CD8-positive, alpha-beta memory T cell (primary cell): ENCODE data around the gene RNF187. TPM values are rescaled to one million over a fixed set of nuclear protein-coding genes. Genes with fewer than 3 reads are reported as not detected.

ENCODE experiments used
- CTCF ChIA-PET: fragments of 350-600 bp; sonication (Branson Sonifier 250); formaldehyde crosslinking; loops from one replicate; lab custom pipeline; 2021; ENCODE audit warnings: antibody characterized with exemption; lab: Charles Lee
- POLR2A ChIA-PET: fragments of 350-600 bp; sonication (Branson Sonifier 250); formaldehyde crosslinking; loops from one replicate; lab custom pipeline; 2021; ENCODE audit warnings: antibody characterized with exemption; lab: Charles Lee
- DNase-seq, 5 donors: peaks; one replicate each; pipeline versions ENCODE4 v3.0.0 to v3.0.0-alpha.2; 2020 to 2022; ENCODE audit warnings: mixed read lengths in 1 of 5
- H3K27ac ChIP-seq: one replicate; pipeline ENCODE4 v1.7.0; 2013; ENCODE audit warnings: low read depth, mild to moderate bottlenecking, low read length, moderate library complexity
- H3K27me3 ChIP-seq: 2 replicates; pipeline ENCODE4 v1.7.0; 2013; ENCODE audit warnings: low read length, mild to moderate bottlenecking; ENCODE audit not compliant: insufficient read depth, poor library complexity, severe bottlenecking
- H3K36me3 ChIP-seq: 2 replicates; pipeline ENCODE4 v1.7.0; 2013; ENCODE audit warnings: mild to moderate bottlenecking, low read length, moderate library complexity; ENCODE audit not compliant: insufficient read depth
- H3K4me1 ChIP-seq: 2 replicates; pipeline ENCODE4 v1.7.0; 2013; ENCODE audit warnings: mild to moderate bottlenecking, low read length, moderate library complexity; ENCODE audit not compliant: insufficient read depth
- H3K4me3 ChIP-seq: 2 replicates; pipeline ENCODE4 v1.7.0; 2013; ENCODE audit warnings: mild to moderate bottlenecking, low read length
- H3K9me3 ChIP-seq: 2 replicates; pipeline ENCODE4 v1.7.0; 2013; ENCODE audit warnings: mild to moderate bottlenecking, low read length
- H3K27ac Mint-ChIP-seq, 8 donors: one replicate each; pipeline ENCODE4 v1.8.0; 2020 to 2021; ENCODE audit warnings: mixed read lengths in 8 of 8, mild to moderate bottlenecking in 6 of 8, inconsistent platforms in 3 of 8, moderate library complexity in 3 of 8
- H3K27me3 Mint-ChIP-seq, 2 donors: one replicate each; pipeline ENCODE4 v1.8.0; 2020 to 2021; ENCODE audit warnings: mixed read lengths in 2 of 2, mild to moderate bottlenecking in 1 of 2, moderate library complexity in 1 of 2
- H3K36me3 Mint-ChIP-seq, 3 donors: one replicate each; pipeline ENCODE4 v1.8.0; 2020 to 2021; ENCODE audit warnings: mixed read lengths in 3 of 3, inconsistent platforms in 1 of 3, mild to moderate bottlenecking in 1 of 3
- H3K4me1 Mint-ChIP-seq, 3 donors: one replicate each; pipeline ENCODE4 v1.8.0; 2020 to 2021; ENCODE audit warnings: mixed read lengths in 3 of 3, inconsistent platforms in 1 of 3, mild to moderate bottlenecking in 1 of 3
- H3K4me3 Mint-ChIP-seq, 7 donors: one replicate each; pipeline ENCODE4 v1.8.0; 2020 to 2021; ENCODE audit warnings: mixed read lengths in 7 of 7, mild to moderate bottlenecking in 6 of 7, moderate library complexity in 4 of 7, inconsistent platforms in 2 of 7
- H3K9me3 Mint-ChIP-seq, 5 donors: one replicate each; pipeline ENCODE4 v1.8.0; 2020 to 2022; ENCODE audit warnings: mixed read lengths in 5 of 5, mild to moderate bottlenecking in 3 of 5, moderate library complexity in 2 of 5, inconsistent platforms in 1 of 5
- polyA plus RNA-seq: library from polyadenylated mRNA; unstranded; fragments of 300-500 nt; fragmentation: Illumina TruSeq; gene quantifications from one replicate; pipeline ENCODE4 v1.2.3, GENCODE V29; 2021
- total RNA-seq, 2 experiments: library from RNA; stranded (reverse); gene quantifications; one replicate each; pipeline ENCODE4 v1.2.3, GENCODE V29; 2021

RNF187 gene
- total RNA-seq (100 to 1,000 TPM; 128 to 129 TPM), polyA plus RNA-seq (56.7 TPM)

- Mint-ChIP-seq H3K4me3 (peak within 1 kb of the TSS; percentile 95 to 99 (median 98)), H3K4me1 (peaks cover 33 to 53% (median 34%) of the 10 kb centered on the region in 3 donors), H3K27me3 (peaks cover 0 to 3% of the 10 kb centered on the region in 2 donors), H3K9me3 (no peaks in the 10 kb centered on the region), H3K36me3 (peaks cover 0 to 43% (median 5%) of the 10 kb centered on the region in 3 donors), H3K27ac (peak within 1 kb of the TSS; percentile 100)
- ChIA-PET POLR2A (interaction anchor here (0.8 to 2.6 kb wide), 6 partner anchors 9 to 81 kb away, joined by 3 to 54 read pairs (median 14); partner anchors contain the start of gene TRIM11), CTCF (interaction anchor here (0.7 to 3.2 kb wide), 9 partner anchors 12 to 273 kb away, joined by 3 to 23 read pairs (median 8); a partner anchor contains a TSS)
- peak within 1 kb of the TSS; percentile 99 for H3K4me3 ChIP-seq
- peak within 1 kb of the TSS; percentile 100 for H3K27ac ChIP-seq
- peaks cover 13% of the 10 kb centered on the region for H3K36me3 ChIP-seq
- peaks cover 24% of the 10 kb centered on the region for H3K4me1 ChIP-seq
- DNase-seq = peak in 4 of 5 donors; percentile 70 to 86 (median 75)
- H3K27me3 ChIP-seq = no peaks in the 10 kb centered on the region
- no peaks in the 10 kb centered on the region for H3K9me3 ChIP-seq
These were observed at the start of gene RNF187 for GRCh38 chr1:228487336-228488124. Gene RNF187 (plus strand): TSS chr1:228487382.

- CTCF ChIA-PET = no interaction called here
- H3K36me3 Mint-ChIP-seq = no peaks in the 10 kb centered on the region
- H3K9me3 ChIP-seq = no peaks in the 10 kb centered on the region
- no peaks in the 10 kb centered on the region for H3K36me3 ChIP-seq
- no peaks in the 10 kb centered on the region for H3K4me1 ChIP-seq
- peaks cover 0 to 2% (median 0%) of the 10 kb centered on the region in 3 donors for H3K4me1 Mint-ChIP-seq
- no peak overlapping the region for H3K27ac ChIP-seq
- H3K4me3 Mint-ChIP-seq = no peak overlapping the region
- H3K27ac Mint-ChIP-seq = peak overlapping the region in 1 of 8 donors; percentile 72
- H3K27me3 Mint-ChIP-seq = peaks cover 23 to 70% of the 10 kb centered on the region in 2 donors
- H3K9me3 Mint-ChIP-seq = no peaks in the 10 kb centered on the region
- no peak for DNase-seq
- POLR2A ChIA-PET = no interaction called here
- no peaks in the 10 kb centered on the region for H3K27me3 ChIP-seq
- H3K4me3 ChIP-seq = no peak overlapping the region
These were observed 49.7 kb upstream of the RNF187 start for GRCh38 chr1:228437424-228437962.

DNA sequence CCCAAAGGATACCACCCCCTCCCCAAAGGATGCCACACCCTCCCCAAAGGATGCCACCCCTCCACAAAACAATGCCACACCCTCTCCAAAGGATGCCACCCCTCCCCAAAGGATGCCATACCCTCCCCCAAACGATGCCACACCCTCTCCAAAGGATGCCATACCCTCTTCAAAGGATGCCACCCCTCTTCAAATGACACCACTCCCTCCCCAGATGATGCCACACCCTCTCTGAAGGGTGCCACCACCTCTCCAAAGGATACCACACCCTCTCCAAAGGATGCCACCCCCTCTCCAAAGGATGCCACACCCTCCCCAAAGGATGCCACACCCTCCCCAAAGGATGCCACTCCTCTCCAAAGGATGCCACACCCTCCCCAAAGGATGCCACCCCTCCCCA, 48.9 kb upstream of the RNF187 start:
- Mint-ChIP-seq H3K4me1 (peaks cover 0 to 2% (median 0%) of the 10 kb centered on the region in 3 donors), H3K36me3 (no peaks in the 10 kb centered on the region), H3K27ac (no peak overlapping the region), H3K27me3 (peaks cover 27 to 71% of the 10 kb centered on the region in 2 donors), H3K9me3 (no peaks in the 10 kb centered on the region), H3K4me3 (no peak overlapping the region)
- Histone ChIP-seq H3K36me3 (no peaks in the 10 kb centered on the region), H3K27me3 (no peaks in the 10 kb centered on the region), H3K4me3 (no peak overlapping the region), H3K27ac (no peak overlapping the region), H3K9me3 (no peaks in the 10 kb centered on the region), H3K4me1 (no peaks in the 10 kb centered on the region)
- ChIA-PET CTCF (no interaction called here), POLR2A (no interaction called here)
- no peak for DNase-seq

DNA sequence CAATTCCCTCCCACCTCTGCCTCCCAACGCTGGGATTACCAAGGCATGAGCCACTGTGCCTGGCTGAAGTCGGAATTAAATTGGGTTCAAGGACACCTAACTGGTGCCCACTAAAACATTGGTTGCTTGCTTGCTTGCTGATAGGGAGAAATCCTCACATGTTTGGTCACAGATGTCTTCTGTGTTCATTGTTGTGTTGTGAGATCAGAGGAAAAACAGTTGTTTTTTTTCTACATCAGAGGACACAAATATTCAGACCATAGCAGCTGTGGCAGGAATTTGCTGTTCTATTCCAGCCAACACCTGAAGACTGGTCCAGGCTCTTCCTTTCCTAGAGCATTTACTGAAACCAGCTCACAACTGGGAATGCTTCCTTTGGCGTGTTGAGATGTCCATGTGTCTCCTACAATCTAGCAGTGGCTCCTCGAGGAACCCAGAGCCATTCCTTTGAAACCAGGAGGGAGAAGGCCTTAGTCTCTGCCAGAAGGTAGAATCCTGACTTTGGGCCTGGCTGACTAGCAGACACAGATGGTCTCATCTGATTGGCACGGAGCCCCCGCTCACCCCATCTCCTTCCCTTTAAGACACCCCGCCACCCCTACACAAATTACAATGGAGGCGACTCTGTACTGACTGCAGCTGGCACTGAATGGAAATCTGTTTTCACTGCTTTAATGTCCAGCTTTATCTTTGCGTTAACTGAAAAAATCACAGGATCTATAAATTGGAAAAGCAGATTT, 46.3 kb upstream of the RNF187 start:
- POLR2A ChIA-PET = interaction anchor here (1.2 kb wide), 1 partner anchor 15 kb away, joined by 3 read pairs; no protein-coding TSS in a partner anchor

DNA sequence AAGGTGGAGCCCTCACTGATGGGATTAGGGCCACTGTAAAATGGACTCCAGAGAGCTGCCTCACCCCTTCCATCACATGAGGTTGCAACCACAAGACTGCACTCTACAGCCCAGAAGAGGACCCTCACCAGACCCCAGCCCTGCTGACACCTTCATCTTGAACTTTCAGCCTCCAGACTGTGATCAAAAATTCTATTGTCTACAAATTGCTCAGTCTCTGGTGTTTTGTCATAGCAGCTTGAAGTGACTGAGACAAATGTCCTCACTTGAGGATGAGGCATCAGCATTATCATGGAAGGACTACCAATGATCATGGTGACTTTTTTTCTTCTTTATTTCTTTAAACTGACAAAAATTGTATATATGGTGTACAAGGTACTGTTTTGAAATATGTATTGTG, 43.8 kb upstream of the RNF187 start:
- no peak overlapping the region for H3K27ac ChIP-seq
- DNase-seq = no peak
- no peak overlapping the region for H3K27ac Mint-ChIP-seq
- H3K36me3 Mint-ChIP-seq = no peaks in the 10 kb centered on the region
- CTCF ChIA-PET = no interaction called here
- H3K9me3 ChIP-seq = no peaks in the 10 kb centered on the region
- peak overlapping the region in 1 of 7 donors; percentile 19 for H3K4me3 Mint-ChIP-seq
- POLR2A ChIA-PET = no interaction called here
- peaks cover 0 to 2% (median 0%) of the 10 kb centered on the region in 5 donors for H3K9me3 Mint-ChIP-seq
- H3K36me3 ChIP-seq = no peaks in the 10 kb centered on the region
- peaks cover 29% of the 10 kb centered on the region for H3K27me3 ChIP-seq
- peaks cover 52 to 74% of the 10 kb centered on the region in 2 donors for H3K27me3 Mint-ChIP-seq
- peaks cover 13% of the 10 kb centered on the region for H3K4me1 ChIP-seq
- H3K4me1 Mint-ChIP-seq = peaks cover 11 to 15% (median 13%) of the 10 kb centered on the region in 3 donors
- no peak overlapping the region for H3K4me3 ChIP-seq

More for the DNA sequence above, 46.3 kb upstream of the RNF187 start:
- Histone ChIP-seq H3K4me3 (no peak overlapping the region), H3K9me3 (no peaks in the 10 kb centered on the region), H3K4me1 (peaks cover 8% of the 10 kb centered on the region), H3K27me3 (peaks cover 24% of the 10 kb centered on the region), H3K36me3 (no peaks in the 10 kb centered on the region), H3K27ac (no peak overlapping the region)
- Mint-ChIP-seq H3K4me3 (no peak overlapping the region), H3K9me3 (no peaks in the 10 kb centered on the region), H3K4me1 (peaks cover 10 to 11% (median 10%) of the 10 kb centered on the region in 3 donors), H3K27me3 (peaks cover 48 to 78% of the 10 kb centered on the region in 2 donors), H3K27ac (no peak overlapping the region), H3K36me3 (no peaks in the 10 kb centered on the region)
- no peak for DNase-seq
- CTCF ChIA-PET = no interaction called here

DNA sequence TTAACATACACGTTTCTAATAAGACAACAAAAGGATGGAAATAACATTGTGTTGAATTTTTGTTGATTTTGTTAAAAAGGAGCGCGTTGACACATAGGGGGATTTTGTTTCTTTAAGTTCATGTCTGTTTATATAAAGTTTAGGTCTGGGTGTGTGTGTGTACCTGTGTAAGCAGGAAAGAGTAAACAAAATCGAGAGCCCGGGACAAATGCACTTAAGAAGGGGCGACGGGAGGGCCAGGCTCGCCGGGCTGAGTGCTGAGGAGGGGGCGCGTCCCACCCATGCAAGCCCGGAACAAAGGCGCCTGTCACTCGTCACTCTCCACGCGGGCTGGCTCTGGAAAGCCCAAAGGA, 41.7 kb upstream of the RNF187 start:
- H3K36me3 Mint-ChIP-seq = no peaks in the 10 kb centered on the region
- H3K27me3 Mint-ChIP-seq = peaks cover 43 to 59% of the 10 kb centered on the region in 2 donors
- peak overlapping the region in 3 of 8 donors; percentile 17 to 58 (median 32) for H3K27ac Mint-ChIP-seq
- H3K4me1 Mint-ChIP-seq = peaks cover 11 to 15% (median 11%) of the 10 kb centered on the region in 3 donors
- POLR2A ChIA-PET = no interaction called here
- H3K9me3 Mint-ChIP-seq = peaks cover 0 to 2% (median 0%) of the 10 kb centered on the region in 5 donors
- Histone ChIP-seq H3K4me1 (peaks cover 13% of the 10 kb centered on the region), H3K36me3 (no peaks in the 10 kb centered on the region), H3K27me3 (peaks cover 29% of the 10 kb centered on the region), H3K27ac (no peak overlapping the region), H3K4me3 (peak overlapping the region; percentile 38), H3K9me3 (no peaks in the 10 kb centered on the region)
- peak overlapping the region; percentile 74 to 90 (median 82) for H3K4me3 Mint-ChIP-seq
- DNase-seq = no peak
- CTCF ChIA-PET = interaction anchor here (1.7 kb wide), 1 partner anchor 13 kb away, joined by 8 read pairs; a partner anchor contains a TSS

DNA sequence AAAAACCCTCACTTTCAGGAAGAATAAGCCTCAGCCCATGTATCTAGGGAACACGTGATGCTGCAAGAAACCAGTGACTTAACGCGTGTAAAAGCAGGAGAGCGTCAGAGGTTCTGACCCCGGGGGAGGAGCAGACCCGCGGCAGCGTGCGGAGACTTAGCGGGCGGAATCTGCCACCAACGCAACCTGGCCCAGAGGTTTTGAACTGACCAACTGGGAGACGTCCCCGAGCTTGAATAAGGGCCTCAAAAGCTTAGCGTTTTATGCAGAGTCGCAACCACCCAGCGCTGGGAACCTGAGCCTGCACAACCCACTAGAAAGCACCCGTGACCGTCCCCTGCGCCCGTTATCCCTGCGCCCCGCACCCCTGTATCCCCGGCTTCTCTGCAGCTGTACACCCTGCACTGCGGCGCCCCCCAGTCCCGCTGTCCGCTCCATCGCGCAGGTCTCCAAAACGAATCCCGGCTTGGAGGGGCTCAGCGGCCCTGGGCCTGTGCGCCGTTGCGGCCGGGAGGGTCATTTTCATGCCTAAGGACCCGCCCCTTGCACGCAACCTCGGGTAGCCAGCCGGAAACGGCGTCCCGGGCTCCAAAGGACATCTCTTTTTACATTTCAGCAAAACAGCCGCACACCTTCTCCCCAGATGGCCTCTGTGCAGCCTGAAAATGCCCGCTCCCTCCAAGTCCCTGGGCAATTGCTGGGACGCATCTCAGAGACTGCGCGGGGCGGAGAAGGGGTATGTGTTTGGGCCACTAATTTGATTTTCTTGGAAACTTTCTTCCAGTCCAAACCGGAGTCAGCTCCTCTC, 41.1 kb upstream of the RNF187 start:
- POLR2A ChIA-PET = interaction anchor here (1.1 kb wide), 1 partner anchor 11 kb away, joined by 3 read pairs; no protein-coding TSS in a partner anchor
- H3K4me3 ChIP-seq = peak overlapping the region; percentile 38
- Mint-ChIP-seq H3K4me1 (peaks cover 11 to 15% (median 11%) of the 10 kb centered on the region in 3 donors), H3K27me3 (peaks cover 43 to 53% of the 10 kb centered on the region in 2 donors), H3K9me3 (peaks cover 0 to 2% (median 0%) of the 10 kb centered on the region in 5 donors), H3K4me3 (peak overlapping the region; percentile 74 to 90 (median 82)), H3K36me3 (no peaks in the 10 kb centered on the region), H3K27ac (peak overlapping the region in 3 of 8 donors; percentile 17 to 58 (median 32))
- DNase-seq = peak in 2 of 5 donors; percentile 14 to 20
- H3K4me1 ChIP-seq = peaks cover 13% of the 10 kb centered on the region
- peaks cover 29% of the 10 kb centered on the region for H3K27me3 ChIP-seq
- no peak overlapping the region for H3K27ac ChIP-seq
- H3K36me3 ChIP-seq = no peaks in the 10 kb centered on the region
- H3K9me3 ChIP-seq = no peaks in the 10 kb centered on the region
- CTCF ChIA-PET = interaction anchor here (1.7 kb wide), 1 partner anchor 12 kb away, joined by 8 read pairs; a partner anchor contains a TSS
